Measurements from ENCODE around the gene IL13RA1. TPM values are rescaled to one million over a fixed set of nuclear protein-coding genes. Genes with fewer than 3 reads are reported as not detected.
"Not testable (repeated sequence)": the region's sequence is repeated elsewhere in the genome, so short reads cannot be mapped to it uniquely, and the experiment has no call there.

The IL13RA1 gene
- total and polyA plus RNA-seq, 2 donors: 14.4 to 38.5 TPM

- Histone ChIP-seq H3K4me1 (ENCODE audit: control insufficient read depth in 2 of 2, insufficient read depth in 2 of 2, low read length in 2 of 2) (no peaks in the 10 kb centered on the region), H3K36me3 (ENCODE audit: control insufficient read depth in 2 of 2, insufficient read depth in 2 of 2, low read length in 1 of 2) (no peaks in the 10 kb centered on the region), H3K27me3 (ENCODE audit: control insufficient read depth in 2 of 2, insufficient read depth in 1 of 2, low read length in 1 of 2) (no peaks in the 10 kb centered on the region), H3K4me3 (ENCODE audit: low read length in 2 of 2) (no peak overlapping the region), H3K9me3 (ENCODE audit: control insufficient read depth in 2 of 2, insufficient read depth in 1 of 2, low read length in 1 of 2) (no peaks in the 10 kb centered on the region), H3K27ac (ENCODE audit: low read depth in 1 of 2, low read length in 1 of 2) (no peak overlapping the region)
- 85% methylated on average over 1 of the region's 1 CpG for WGBS
- DNase-seq (ENCODE audit: low read depth in 6 of 9, low spot score in 9 of 9): no peak
Measured at GRCh38 chrX:118780911-118781310, 53.5 kb downstream of the IL13RA1 start.

- no peaks in the 10 kb centered on the region for H3K4me1 ChIP-seq (ENCODE audit: control insufficient read depth in 2 of 2, insufficient read depth in 2 of 2, low read length in 2 of 2)
- no peaks in the 10 kb centered on the region for H3K9me3 ChIP-seq (ENCODE audit: control insufficient read depth in 2 of 2, insufficient read depth in 1 of 2, low read length in 1 of 2)
- no peaks in the 10 kb centered on the region for H3K27me3 ChIP-seq (ENCODE audit: control insufficient read depth in 2 of 2, insufficient read depth in 1 of 2, low read length in 1 of 2)
- DNase-seq (ENCODE audit: low read depth in 6 of 9, low spot score in 9 of 9): no peak
- H3K27ac ChIP-seq (ENCODE audit: low read depth in 1 of 2, low read length in 1 of 2): no peak overlapping the region
- no peak overlapping the region for H3K4me3 ChIP-seq (ENCODE audit: low read length in 2 of 2)
- 96% methylated on average over 5 of the region's 5 CpGs for WGBS
- no peaks in the 10 kb centered on the region for H3K36me3 ChIP-seq (ENCODE audit: control insufficient read depth in 2 of 2, insufficient read depth in 2 of 2, low read length in 1 of 2)
Measured at GRCh38 chrX:118795528-118796280, 68.3 kb downstream of the IL13RA1 start.

GRCh38 chrX:118802857-118803256 lies 75.5 kb downstream of the IL13RA1 start:
- WGBS: 63% methylated on average over 1 of the region's 1 CpG
- H3K27me3 ChIP-seq (ENCODE audit: control insufficient read depth in 2 of 2, insufficient read depth in 1 of 2, low read length in 1 of 2): no peaks in the 10 kb centered on the region
- no peaks in the 10 kb centered on the region for H3K9me3 ChIP-seq (ENCODE audit: control insufficient read depth in 2 of 2, insufficient read depth in 1 of 2, low read length in 1 of 2)
- no peaks in the 10 kb centered on the region for H3K4me1 ChIP-seq (ENCODE audit: control insufficient read depth in 2 of 2, insufficient read depth in 2 of 2, low read length in 2 of 2)
- H3K36me3 ChIP-seq (ENCODE audit: control insufficient read depth in 2 of 2, insufficient read depth in 2 of 2, low read length in 1 of 2): no peaks in the 10 kb centered on the region
- no peak overlapping the region for H3K27ac ChIP-seq (ENCODE audit: low read depth in 1 of 2, low read length in 1 of 2)
- DNase-seq (ENCODE audit: low read depth in 6 of 9, low spot score in 9 of 9): no peak
- H3K4me3 ChIP-seq (ENCODE audit: low read length in 2 of 2): no peak overlapping the region

- Histone ChIP-seq H3K27ac (ENCODE audit: low read depth in 1 of 2, low read length in 1 of 2) (no peak overlapping the region), H3K27me3 (ENCODE audit: control insufficient read depth in 2 of 2, insufficient read depth in 1 of 2, low read length in 1 of 2) (no peaks in the 10 kb centered on the region), H3K4me3 (ENCODE audit: low read length in 2 of 2) (no peak overlapping the region), H3K4me1 (ENCODE audit: control insufficient read depth in 2 of 2, insufficient read depth in 2 of 2, low read length in 2 of 2) (no peaks in the 10 kb centered on the region), H3K36me3 (ENCODE audit: control insufficient read depth in 2 of 2, insufficient read depth in 2 of 2, low read length in 1 of 2) (no peaks in the 10 kb centered on the region), H3K9me3 (ENCODE audit: control insufficient read depth in 2 of 2, insufficient read depth in 1 of 2, low read length in 1 of 2) (no peaks in the 10 kb centered on the region)
- peak in 5 of 9 donors; percentile 1 to 49 (median 6) for DNase-seq (ENCODE audit: low read depth in 6 of 9, low spot score in 9 of 9)
- 48% methylated on average over 4 of the region's 4 CpGs for WGBS
Measured at GRCh38 chrX:118807151-118808017, 80.0 kb downstream of the IL13RA1 start.

- H3K27ac ChIP-seq (ENCODE audit: low read depth in 1 of 2, low read length in 1 of 2); H3K4me1 ChIP-seq (ENCODE audit: control insufficient read depth in 2 of 2, insufficient read depth in 2 of 2, low read length in 2 of 2); H3K36me3 ChIP-seq (ENCODE audit: control insufficient read depth in 2 of 2, insufficient read depth in 2 of 2, low read length in 1 of 2); H3K27me3 ChIP-seq (ENCODE audit: control insufficient read depth in 2 of 2, insufficient read depth in 1 of 2, low read length in 1 of 2); H3K9me3 ChIP-seq (ENCODE audit: control insufficient read depth in 2 of 2, insufficient read depth in 1 of 2, low read length in 1 of 2); DNase-seq (ENCODE audit: low read depth in 6 of 9, low spot score in 9 of 9); H3K4me3 ChIP-seq (ENCODE audit: low read length in 2 of 2): not testable (repeated sequence)
- WGBS: 95% methylated on average over 4 of the region's 4 CpGs
Measured at GRCh38 chrX:118817257-118817656, 89.9 kb downstream of the IL13RA1 start.

- Histone ChIP-seq H3K9me3 (ENCODE audit: control insufficient read depth in 2 of 2, insufficient read depth in 1 of 2, low read length in 1 of 2) (no peaks in the 10 kb centered on the region), H3K4me1 (ENCODE audit: control insufficient read depth in 2 of 2, insufficient read depth in 2 of 2, low read length in 2 of 2) (peaks cover 0 to 12% of the 10 kb centered on the region in 2 donors), H3K36me3 (ENCODE audit: control insufficient read depth in 2 of 2, insufficient read depth in 2 of 2, low read length in 1 of 2) (no peaks in the 10 kb centered on the region), H3K4me3 (ENCODE audit: low read length in 2 of 2) (peak within 1 kb of the TSS in 1 of 2 donors; percentile 11), H3K27me3 (ENCODE audit: control insufficient read depth in 2 of 2, insufficient read depth in 1 of 2, low read length in 1 of 2) (peaks cover 5 to 59% of the 10 kb centered on the region in 2 donors), H3K27ac (ENCODE audit: low read depth in 1 of 2, low read length in 1 of 2) (no peak within 1 kb of the TSS)
- 3% methylated on average over 51 of the region's 51 CpGs for WGBS
- peak in 7 of 9 donors; percentile 18 to 68 (median 40) for DNase-seq (ENCODE audit: low read depth in 6 of 9, low spot score in 9 of 9)
Measured at GRCh38 chrX:118823263-118824172, 96.1 kb downstream of the IL13RA1 start, which contains the start of gene ZCCHC12. ZCCHC12 (plus strand) TSS chrX:118823824; CDS start chrX:118825245, 1,421 bp downstream.

- H3K36me3 ChIP-seq (ENCODE audit: control insufficient read depth in 2 of 2, insufficient read depth in 2 of 2, low read length in 1 of 2): no peaks in the 10 kb centered on the region
- WGBS: 3% methylated on average over 22 of the region's 22 CpGs
- H3K27me3 ChIP-seq (ENCODE audit: control insufficient read depth in 2 of 2, insufficient read depth in 1 of 2, low read length in 1 of 2): peaks cover 5 to 63% of the 10 kb centered on the region in 2 donors
- no peaks in the 10 kb centered on the region for H3K9me3 ChIP-seq (ENCODE audit: control insufficient read depth in 2 of 2, insufficient read depth in 1 of 2, low read length in 1 of 2)
- H3K4me3 ChIP-seq (ENCODE audit: low read length in 2 of 2): peak overlapping the region in 1 of 2 donors; percentile 2
- H3K4me1 ChIP-seq (ENCODE audit: control insufficient read depth in 2 of 2, insufficient read depth in 2 of 2, low read length in 2 of 2): peaks cover 0 to 12% of the 10 kb centered on the region in 2 donors
- H3K27ac ChIP-seq (ENCODE audit: low read depth in 1 of 2, low read length in 1 of 2): no peak overlapping the region
- no peak for DNase-seq (ENCODE audit: low read depth in 6 of 9, low spot score in 9 of 9)
Measured at GRCh38 chrX:118824173-118824730, 96.8 kb downstream of the IL13RA1 start.

- Histone ChIP-seq H3K4me1 (ENCODE audit: control insufficient read depth in 2 of 2, insufficient read depth in 2 of 2, low read length in 2 of 2) (peaks cover 0 to 12% of the 10 kb centered on the region in 2 donors), H3K27ac (ENCODE audit: low read depth in 1 of 2, low read length in 1 of 2) (no peak overlapping the region), H3K27me3 (ENCODE audit: control insufficient read depth in 2 of 2, insufficient read depth in 1 of 2, low read length in 1 of 2) (peaks cover 5 to 63% of the 10 kb centered on the region in 2 donors), H3K9me3 (ENCODE audit: control insufficient read depth in 2 of 2, insufficient read depth in 1 of 2, low read length in 1 of 2) (no peaks in the 10 kb centered on the region), H3K4me3 (ENCODE audit: low read length in 2 of 2) (no peak overlapping the region), H3K36me3 (ENCODE audit: control insufficient read depth in 2 of 2, insufficient read depth in 2 of 2, low read length in 1 of 2) (no peaks in the 10 kb centered on the region)
- 13% methylated on average over 16 of the region's 16 CpGs for WGBS
- DNase-seq (ENCODE audit: low read depth in 6 of 9, low spot score in 9 of 9): no peak
Measured at GRCh38 chrX:118825227-118825626, 97.8 kb downstream of the IL13RA1 start.
